H1 (cell line): Measurements from ENCODE around the gene CTTNBP2. TPM values are rescaled to one million over a fixed set of nuclear protein-coding genes. Genes with fewer than 3 reads are reported as not detected.

Experiments
- CTCF ChIA-PET: fragments of 300-600 bp; sonication (Branson Sonifier 250); formaldehyde crosslinking; loops from one replicate; lab custom pipeline; 2021; ENCODE audit not compliant: partially characterized antibody; lab: Charles Lee
- POLR2A ChIA-PET: fragments of 300-600 bp; sonication (Branson Sonifier 250); formaldehyde crosslinking; loops from one replicate; lab custom pipeline; 2021; ENCODE audit warnings: inconsistent platforms; ENCODE audit not compliant: partially characterized antibody; lab: Charles Lee
- DNase-seq, 2 experiments: peaks; one replicate each; pipeline versions ENCODE4 v3.0.0 to v3.0.0-alpha.2; 2010 to 2022; ENCODE audit warnings: low spot score in 2 of 2, low read depth in 1 of 2, mixed read lengths in 1 of 2
- FAIRE-seq: peaks from 2 replicates; lab custom pipeline; 2011; peaks lifted over from hg19 to GRCh38; lab: Jason Lieb, UNC
- H2AFZ ChIP-seq: 2 replicates; pipeline ENCODE4 v1.8.1; 2012; ENCODE audit warnings: low read length, inconsistent platforms
- H2AK5ac ChIP-seq: 2 replicates; pipeline ENCODE4 v1.6.1; 2013; ENCODE audit warnings: low read depth, low read length
- H2BK120ac ChIP-seq: replicated peaks from 2 replicates; pipeline ENCODE3; 2013; ENCODE audit warnings: low read depth, low read length, inconsistent platforms
- H2BK12ac ChIP-seq: 2 replicates; pipeline ENCODE4 v1.6.1; 2013; ENCODE audit warnings: low read depth, low read length
- H2BK15ac ChIP-seq: 2 replicates; pipeline ENCODE4 v1.6.1; 2013; ENCODE audit warnings: low read length
- H2BK20ac ChIP-seq: 2 replicates; pipeline ENCODE4 v1.6.1; 2013; ENCODE audit warnings: low read length
- H2BK5ac ChIP-seq: 2 replicates; pipeline ENCODE4 v1.6.1; 2013; ENCODE audit warnings: low read depth, low read length
- H3K14ac ChIP-seq: 2 replicates; pipeline ENCODE4 v1.6.1; 2013; ENCODE audit warnings: inconsistent platforms; ENCODE audit not compliant: insufficient read length
- H3K18ac ChIP-seq: 2 replicates; pipeline ENCODE4 v1.6.1; 2013; ENCODE audit warnings: low read length; ENCODE audit errors: extremely low read depth
- H3K23ac ChIP-seq: 2 replicates; pipeline ENCODE4 v1.6.1; 2013; ENCODE audit warnings: inconsistent platforms; ENCODE audit not compliant: insufficient read length
- H3K23me2 ChIP-seq: 2 replicates; pipeline ENCODE4 v1.6.1; 2013; ENCODE audit warnings: low read depth, low read length
- H3K27ac ChIP-seq: 2 replicates; pipeline ENCODE4 v1.6.1; 2011; ENCODE audit warnings: low read depth, low read length, inconsistent platforms
- H3K27me3 ChIP-seq, 4 experiments: replicated peaks in 1 of 4; 1 replicate in 1 of 4; 2 replicates in 3 of 4; pipeline versions ENCODE4 v1.6.1 to v1.8.1; 2011 to 2013; ENCODE audit warnings: low read length in 3 of 4, mild to moderate bottlenecking in 3 of 4, inconsistent platforms in 2 of 4, mixed read lengths in 2 of 4, moderate library complexity in 1 of 4; ENCODE audit not compliant: control insufficient read depth in 3 of 4, insufficient read depth in 3 of 4; ENCODE audit errors: extremely low read depth in 1 of 4
- H3K36me3 ChIP-seq, 4 experiments: 2 replicates each; pipeline versions ENCODE4 v1.6.1 to v1.8.1; 2011 to 2013; ENCODE audit warnings: mild to moderate bottlenecking in 4 of 4, low read length in 3 of 4, moderate library complexity in 2 of 4, control low read depth in 1 of 4, inconsistent platforms in 1 of 4; ENCODE audit not compliant: insufficient read depth in 4 of 4, control insufficient read depth in 2 of 4
- H3K4ac ChIP-seq: replicated peaks from 2 replicates; pipeline ENCODE3; 2013; ENCODE audit warnings: low read length, low read depth, mixed read lengths, inconsistent platforms; ENCODE audit not compliant: insufficient read length
- H3K4me1 ChIP-seq, 4 experiments: replicated peaks in 1 of 4; 1 replicate in 1 of 4; 2 replicates in 3 of 4; pipeline versions ENCODE4 v1.6.1 to v1.8.1; 2011 to 2013; ENCODE audit warnings: low read length in 3 of 4, inconsistent platforms in 2 of 4, mixed read lengths in 1 of 4; ENCODE audit not compliant: insufficient read depth in 4 of 4, control insufficient read depth in 3 of 4
- H3K4me2 ChIP-seq, 2 experiments: 2 replicates each; pipeline versions ENCODE4 v1.6.1 to v1.8.1; 2011 to 2013; ENCODE audit warnings: low read depth in 2 of 2, low read length in 2 of 2, control low read depth in 1 of 2, inconsistent platforms in 1 of 2, mild to moderate bottlenecking in 1 of 2; ENCODE audit not compliant: insufficient read depth in 1 of 2
- H3K4me3 ChIP-seq, 4 experiments: fragments of 200-600, 300-600 bp in 1 of 4; sonication (generic), shearing (Covaris generic), sonication (Bioruptor Twin) in 1 of 4; 2 replicates each; pipeline versions ENCODE4 v1.5.1 to v1.8.1; 2011 to 2016; ENCODE audit warnings: low read length in 4 of 4, low read depth in 3 of 4, control low read depth in 2 of 4, inconsistent platforms in 2 of 4, mild to moderate bottlenecking in 2 of 4, mixed read lengths in 1 of 4, moderate library complexity in 1 of 4; ENCODE audit not compliant: insufficient read depth in 2 of 4; ENCODE audit errors: extremely low read depth in 1 of 4
- H3K56ac ChIP-seq: replicated peaks from 2 replicates; pipeline ENCODE3; 2013; ENCODE audit warnings: low read depth, mild to moderate bottlenecking, mixed read lengths, low read length, inconsistent platforms; ENCODE audit not compliant: insufficient read length
- H3K79me1 ChIP-seq: 2 replicates; pipeline ENCODE4 v1.6.1; 2013; ENCODE audit warnings: low read depth, low read length, control low read depth
- H3K79me2 ChIP-seq, 2 experiments: 2 replicates each; pipeline versions ENCODE4 v1.6.1 to v1.8.1; 2012 to 2013; ENCODE audit warnings: low read length in 2 of 2, mild to moderate bottlenecking in 2 of 2, inconsistent platforms in 1 of 2; ENCODE audit not compliant: insufficient read depth in 2 of 2, control insufficient read depth in 1 of 2
- H3K9ac ChIP-seq, 4 experiments: replicated peaks in 1 of 4; 1 replicate in 1 of 4; 2 replicates in 3 of 4; pipeline versions ENCODE4 v1.6.1 to v1.8.1; 2011 to 2013; ENCODE audit warnings: low read depth in 3 of 4, low read length in 3 of 4, control low read depth in 2 of 4, mild to moderate bottlenecking in 2 of 4, moderate library complexity in 2 of 4, inconsistent platforms in 1 of 4; ENCODE audit errors: extremely low read depth in 1 of 4
- H3K9me3 ChIP-seq, 2 experiments: 2 replicates each; pipeline versions ENCODE4 v1.6.1 to v1.8.1; 2012 to 2013; ENCODE audit warnings: mild to moderate bottlenecking in 2 of 2, moderate library complexity in 2 of 2, control low read depth in 1 of 2, inconsistent platforms in 1 of 2, low read depth in 1 of 2, low read length in 1 of 2, mixed read lengths in 1 of 2; ENCODE audit not compliant: insufficient read depth in 2 of 2
- H4K20me1 ChIP-seq, 2 experiments: replicated peaks in 1 of 2; 2 replicates each; pipeline versions ENCODE3 to v1.8.1; 2011 to 2013; ENCODE audit warnings: inconsistent platforms in 2 of 2, low read length in 2 of 2, mild to moderate bottlenecking in 1 of 2; ENCODE audit not compliant: insufficient read depth in 2 of 2, control insufficient read depth in 1 of 2
- H4K5ac ChIP-seq: 2 replicates; pipeline ENCODE4 v1.6.1; 2013; ENCODE audit warnings: low read length, low read depth, mixed read lengths, inconsistent platforms; ENCODE audit not compliant: insufficient read length
- H4K8ac ChIP-seq: 2 replicates; pipeline ENCODE4 v1.8.0; 2013; ENCODE audit warnings: mild to moderate bottlenecking, moderate library complexity, low read length, inconsistent platforms; ENCODE audit not compliant: insufficient read depth; ENCODE audit errors: extremely low read depth
- H4K91ac ChIP-seq: replicated peaks from 2 replicates; pipeline ENCODE3; 2013; ENCODE audit warnings: low read length, mixed read lengths, inconsistent platforms; ENCODE audit not compliant: insufficient read length
- ATF3 ChIP-seq: IDR thresholded peaks from 2 replicates; pipeline ENCODE4 v1.6.1; 2011; ENCODE audit warnings: low read depth, mild to moderate bottlenecking, low read length; ENCODE audit not compliant: insufficient read depth
- CEBPB ChIP-seq: IDR thresholded peaks from 2 replicates; pipeline ENCODE4 v1.6.1; 2012; ENCODE audit warnings: low read depth, low read length
- POLR2A ChIP-seq, 2 experiments: IDR thresholded peaks; 1 replicate in 1 of 2; 2 replicates in 1 of 2; pipeline ENCODE4 v1.6.1; 2011; ENCODE audit warnings: low read depth in 2 of 2, low read length in 2 of 2, mild to moderate bottlenecking in 2 of 2; ENCODE audit errors: control extremely low read depth in 1 of 2
- RAD21 ChIP-seq, 2 experiments: IDR thresholded peaks in 1 of 2; conservative IDR thresholded peaks in 1 of 2; 2 replicates each; pipeline ENCODE4 v1.6.1; 2011; ENCODE audit warnings: low read depth in 2 of 2, low read length in 2 of 2, improper control_type of control experiment in 1 of 2, inconsistent platforms in 1 of 2, mild to moderate bottlenecking in 1 of 2, moderate library complexity in 1 of 2
- SUZ12 ChIP-seq: fragments of 200-600 bp; sonication (generic); IDR thresholded peaks from 2 replicates; pipeline ENCODE4 v1.6.1; 2012; ENCODE audit warnings: mild to moderate bottlenecking, inconsistent platforms, low read length, moderate library complexity, mixed read lengths
- WGBS, 2 experiments: shearing (Covaris generic) in 1 of 2; methylation state at CpG; one replicate each; pipeline versions ENCODE4 v1.1.6 to v1.1.7; 2013 to 2015; ENCODE audit warnings: low lambda C conversion rate in 2 of 2, mixed read lengths in 2 of 2, inconsistent platforms in 1 of 2, low coverage in 1 of 2, missing lambda C conversion rate in 1 of 2; ENCODE audit not compliant: insufficient replicate concordance in 2 of 2, insufficient coverage in 1 of 2, insufficient read length in 1 of 2; ENCODE audit errors: extremely low coverage in 1 of 2, missing lambda C conversion rate in 1 of 2; 5-methylcytosine and 5-hydroxymethylcytosine counted together
- polyA plus RNA-seq, 7 experiments: library from polyadenylated mRNA; depleted of rRNA in 3 of 7; stranded (reverse) in 5 of 7; unstranded in 2 of 7; fragments of >200 nt in 5 of 7; fragments of 200-250 nt in 2 of 7; gene quantifications; 1 replicate in 5 of 7; 2 replicates in 1 of 7; 4 replicates in 1 of 7; pipeline versions ENCODE4 v1.2.1 to v1.2.3, GENCODE V29; 2011 to 2013; ENCODE audit warnings: missing spikeins in 2 of 7, mixed read lengths in 2 of 7
- total RNA-seq: library from RNA; stranded (reverse); fragmentation: NEBNext Ultra II Directional; extraction: Animal tissue kit (Norgen Biotek cat#: 25700); gene quantifications from 2 replicates; pipeline ENCODE4 v1.2.1, GENCODE V29; 2021
- TF ChIP-seq, protein P1 (sequence below): IDR thresholded peaks from 2 replicates; pipeline ENCODE4 v1.6.1; 2011; ENCODE audit warnings: low read length, improper control_type of control experiment
- TF ChIP-seq, protein P2 (sequence below), 3 experiments: IDR thresholded peaks; 1 replicate in 2 of 3; 2 replicates in 1 of 3; pipeline versions ENCODE4 v1.5.1 to v1.6.1; 2011; ENCODE audit warnings: low read length in 3 of 3, mild to moderate bottlenecking in 3 of 3, inconsistent platforms in 2 of 3, low read depth in 1 of 3, moderate library complexity in 1 of 3; ENCODE audit not compliant: insufficient read depth in 1 of 3; ENCODE audit errors: control extremely low read depth in 1 of 3
- TF ChIP-seq, protein P3 (sequence below): IDR thresholded peaks from 2 replicates; pipeline ENCODE4 v1.6.1; 2012; ENCODE audit warnings: low read length, inconsistent platforms

CTTNBP2 gene
- total and polyA plus RNA-seq, 2 of the 8 experiments (the other 6 are each of a cell fraction or from before 2014, with no cell fraction given), result 15.3 to 35.1 TPM

DNA sequence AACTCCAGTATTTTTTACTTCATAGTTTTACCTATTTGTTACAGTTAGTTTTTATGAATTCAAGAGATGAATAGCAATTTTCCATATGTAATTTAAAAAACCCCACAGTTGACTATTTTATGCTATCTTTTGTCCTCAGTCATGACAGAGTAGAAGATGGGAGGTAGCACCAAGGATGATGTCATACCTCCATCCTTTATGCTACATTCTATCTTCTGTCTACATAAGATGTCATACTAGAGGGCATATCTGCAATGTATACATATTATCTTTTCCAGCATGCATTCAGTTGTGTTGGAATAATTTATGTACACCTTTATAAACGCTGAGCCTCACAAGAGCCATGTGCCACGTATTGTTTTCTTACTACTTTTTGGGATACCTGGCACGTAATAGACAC, 209.2 kb downstream of the CTTNBP2 start:
- Histone ChIP-seq H2BK15ac (no peak overlapping the region), H3K79me2 (no peaks in the 10 kb centered on the region), H3K27ac (no peak overlapping the region), H3K4me1 (no peaks in the 10 kb centered on the region), H2BK12ac (no peak overlapping the region), H2AFZ (no peak overlapping the region), H3K9me3 (no peaks in the 10 kb centered on the region), H3K23ac (no peak overlapping the region), H3K79me1 (no peaks in the 10 kb centered on the region), H3K4me3 (no peak overlapping the region), H3K14ac (no peak overlapping the region), H2BK20ac (no peak overlapping the region), H4K5ac (no peak overlapping the region), H3K27me3 (no peaks in the 10 kb centered on the region), H2AK5ac (no peak overlapping the region), H3K4ac (no peak overlapping the region), H3K4me2 (no peak overlapping the region), H2BK120ac (no peak overlapping the region), H2BK5ac (no peak overlapping the region), H3K18ac (no peak overlapping the region), H3K9ac (no peak overlapping the region), H4K91ac (no peak overlapping the region), H3K36me3 (no peaks in the 10 kb centered on the region), H3K23me2 (no peaks in the 10 kb centered on the region), H4K20me1 (no peaks in the 10 kb centered on the region), H3K56ac (no peak overlapping the region), H4K8ac (no peak overlapping the region)
- DNase-seq (no peak), FAIRE-seq (no peak)
- 89% methylated on average over 3 of the region's 3 CpGs; no CpG with 5 or more reads in 1 of the 2 experiments for WGBS, 2 experiments
- CTCF ChIA-PET, result no interaction called here
- POLR2A ChIA-PET, result no interaction called here
- TF ChIP-seq, protein P1, sequence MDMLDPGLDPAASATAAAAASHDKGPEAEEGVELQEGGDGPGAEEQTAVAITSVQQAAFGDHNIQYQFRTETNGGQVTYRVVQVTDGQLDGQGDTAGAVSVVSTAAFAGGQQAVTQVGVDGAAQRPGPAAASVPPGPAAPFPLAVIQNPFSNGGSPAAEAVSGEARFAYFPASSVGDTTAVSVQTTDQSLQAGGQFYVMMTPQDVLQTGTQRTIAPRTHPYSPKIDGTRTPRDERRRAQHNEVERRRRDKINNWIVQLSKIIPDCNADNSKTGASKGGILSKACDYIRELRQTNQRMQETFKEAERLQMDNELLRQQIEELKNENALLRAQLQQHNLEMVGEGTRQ, result no peak
- TF ChIP-seq, protein P2, sequence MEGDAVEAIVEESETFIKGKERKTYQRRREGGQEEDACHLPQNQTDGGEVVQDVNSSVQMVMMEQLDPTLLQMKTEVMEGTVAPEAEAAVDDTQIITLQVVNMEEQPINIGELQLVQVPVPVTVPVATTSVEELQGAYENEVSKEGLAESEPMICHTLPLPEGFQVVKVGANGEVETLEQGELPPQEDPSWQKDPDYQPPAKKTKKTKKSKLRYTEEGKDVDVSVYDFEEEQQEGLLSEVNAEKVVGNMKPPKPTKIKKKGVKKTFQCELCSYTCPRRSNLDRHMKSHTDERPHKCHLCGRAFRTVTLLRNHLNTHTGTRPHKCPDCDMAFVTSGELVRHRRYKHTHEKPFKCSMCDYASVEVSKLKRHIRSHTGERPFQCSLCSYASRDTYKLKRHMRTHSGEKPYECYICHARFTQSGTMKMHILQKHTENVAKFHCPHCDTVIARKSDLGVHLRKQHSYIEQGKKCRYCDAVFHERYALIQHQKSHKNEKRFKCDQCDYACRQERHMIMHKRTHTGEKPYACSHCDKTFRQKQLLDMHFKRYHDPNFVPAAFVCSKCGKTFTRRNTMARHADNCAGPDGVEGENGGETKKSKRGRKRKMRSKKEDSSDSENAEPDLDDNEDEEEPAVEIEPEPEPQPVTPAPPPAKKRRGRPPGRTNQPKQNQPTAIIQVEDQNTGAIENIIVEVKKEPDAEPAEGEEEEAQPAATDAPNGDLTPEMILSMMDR (IDR thresholded peaks at IDR 0.05; ENCODE audit: control extremely low read depth in 1 of 3, insufficient read depth in 1 of 3, low read depth in 1 of 3, low read length in 3 of 3), result no peak
- TF ChIP-seq SUZ12 (no peak), CEBPB (no peak), POLR2A (IDR thresholded peaks at IDR 0.05; ENCODE audit: control extremely low read depth in 1 of 2, low read depth in 2 of 2, low read length in 2 of 2) (no peak), ATF3 (no peak), RAD21 (IDR thresholded peaks at IDR 0.05 in 1 of 2, conservative IDR thresholded peaks at IDR 0.05 in 1 of 2; ENCODE audit: low read depth in 2 of 2, low read length in 2 of 2) (no peak)
- TF ChIP-seq, protein P3, sequence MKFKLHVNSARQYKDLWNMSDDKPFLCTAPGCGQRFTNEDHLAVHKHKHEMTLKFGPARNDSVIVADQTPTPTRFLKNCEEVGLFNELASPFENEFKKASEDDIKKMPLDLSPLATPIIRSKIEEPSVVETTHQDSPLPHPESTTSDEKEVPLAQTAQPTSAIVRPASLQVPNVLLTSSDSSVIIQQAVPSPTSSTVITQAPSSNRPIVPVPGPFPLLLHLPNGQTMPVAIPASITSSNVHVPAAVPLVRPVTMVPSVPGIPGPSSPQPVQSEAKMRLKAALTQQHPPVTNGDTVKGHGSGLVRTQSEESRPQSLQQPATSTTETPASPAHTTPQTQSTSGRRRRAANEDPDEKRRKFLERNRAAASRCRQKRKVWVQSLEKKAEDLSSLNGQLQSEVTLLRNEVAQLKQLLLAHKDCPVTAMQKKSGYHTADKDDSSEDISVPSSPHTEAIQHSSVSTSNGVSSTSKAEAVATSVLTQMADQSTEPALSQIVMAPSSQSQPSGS, result no peak
